Neural progenitor cell (in vitro differentiated cells): ENCODE measurements around the gene PKP3. TPM values are rescaled to one million over a fixed set of nuclear protein-coding genes. Genes with fewer than 3 reads are reported as not detected.
"Not testable (repeated sequence)": the region's sequence is repeated elsewhere in the genome, so short reads cannot be mapped to it uniquely, and the experiment has no call there.

Source experiments
- DNase-seq: peaks from one replicate; pipeline ENCODE4 v3.0.0-alpha.2; 2016; ENCODE audit warnings: low spot score
- H2AFZ ChIP-seq: fragments of 200-600 bp; sonication (generic); replicated peaks from 2 replicates; pipeline ENCODE4 v1.6.1; 2016; ENCODE audit warnings: antibody characterized with exemption
- H3F3A ChIP-seq: fragments of 200-600 bp; sonication (generic); 2 replicates; pipeline ENCODE4 v1.6.1; 2016; ENCODE audit warnings: antibody characterized with exemption, low read depth
- H3K27ac ChIP-seq: fragments of 200-600 bp; sonication (generic); 2 replicates; pipeline ENCODE4 v1.5.1; 2016; ENCODE audit warnings: mild to moderate bottlenecking
- H3K27me3 ChIP-seq: fragments of 200-600 bp; sonication (generic); 2 replicates; pipeline ENCODE4 v1.6.1; 2016; ENCODE audit warnings: mild to moderate bottlenecking, moderate library complexity
- H3K36me3 ChIP-seq: fragments of 200-600 bp; sonication (generic); 2 replicates; pipeline ENCODE4 v1.5.1; 2016
- H3K4me1 ChIP-seq: fragments of 200-600 bp; sonication (generic); 2 replicates; pipeline ENCODE4 v1.6.1; 2016; ENCODE audit warnings: mixed run types
- H3K4me2 ChIP-seq: fragments of 200-600 bp; sonication (generic); 2 replicates; pipeline ENCODE4 v1.6.1; 2016
- H3K4me3 ChIP-seq: fragments of 200-600 bp; sonication (generic); 2 replicates; pipeline ENCODE4 v1.5.1; 2016
- H3K79me2 ChIP-seq: fragments of 200-600 bp; sonication (generic); 2 replicates; pipeline ENCODE4 v1.6.1; 2016; ENCODE audit warnings: low read depth
- H3K9ac ChIP-seq: fragments of 200-600 bp; sonication (generic); 2 replicates; pipeline ENCODE4 v1.6.1; 2016
- H3K9me3 ChIP-seq: fragments of 200-600 bp; sonication (generic); 2 replicates; pipeline ENCODE4 v1.5.1; 2016; ENCODE audit warnings: low read depth
- H4K20me1 ChIP-seq: fragments of 200-600 bp; sonication (generic); 2 replicates; pipeline ENCODE4 v1.6.1; 2016; ENCODE audit warnings: low read depth
- H3K27ac Mint-ChIP-seq: 3 replicates; pipeline ENCODE4 v1.8.0; 2021; ENCODE audit warnings: mixed read lengths
- H3K27me3 Mint-ChIP-seq: 2 replicates; pipeline ENCODE4 v1.8.0; 2022; ENCODE audit warnings: low read depth, mild to moderate bottlenecking, inconsistent platforms, moderate library complexity, mixed read lengths; ENCODE audit not compliant: insufficient read depth
- H3K36me3 Mint-ChIP-seq: 3 replicates; pipeline ENCODE4 v1.8.0; 2021; ENCODE audit warnings: mixed read lengths
- H3K4me1 Mint-ChIP-seq: 3 replicates; pipeline ENCODE4 v1.8.0; 2021; ENCODE audit warnings: mixed read lengths
- H3K4me3 Mint-ChIP-seq: 3 replicates; pipeline ENCODE4 v1.8.0; 2021; ENCODE audit warnings: mild to moderate bottlenecking, moderate library complexity, mixed read lengths
- H3K9me3 Mint-ChIP-seq: 3 replicates; pipeline ENCODE4 v1.8.0; 2020; ENCODE audit warnings: mixed read lengths
- EZH2 ChIP-seq: fragments of 200-600 bp; sonication (generic); IDR thresholded peaks from 2 replicates; pipeline ENCODE4 v1.6.1; 2017; ENCODE audit warnings: antibody characterized with exemption, mild to moderate bottlenecking, moderate library complexity
- EZH2phosphoT487 ChIP-seq: fragments of 200-600 bp; sonication (generic); IDR thresholded peaks from 2 replicates; pipeline ENCODE4 v1.6.1; 2017; ENCODE audit warnings: antibody characterized with exemption
- total RNA-seq: library from RNA; depleted of rRNA; stranded (reverse); fragments of >200 nt; gene quantifications from 2 replicates; pipeline ENCODE4 v1.2.3, GENCODE V29; 2015; ENCODE audit warnings: low replicate concordance
- TF ChIP-seq, protein P1 (sequence below): fragments of 200-600 bp; sonication (generic); IDR thresholded peaks from 2 replicates; pipeline ENCODE4 v1.5.1; 2017; ENCODE audit warnings: antibody characterized with exemption, mild to moderate bottlenecking

Gene PKP3
- total RNA-seq, 1 donor from 2014 or later = 8.5 TPM

DNA sequence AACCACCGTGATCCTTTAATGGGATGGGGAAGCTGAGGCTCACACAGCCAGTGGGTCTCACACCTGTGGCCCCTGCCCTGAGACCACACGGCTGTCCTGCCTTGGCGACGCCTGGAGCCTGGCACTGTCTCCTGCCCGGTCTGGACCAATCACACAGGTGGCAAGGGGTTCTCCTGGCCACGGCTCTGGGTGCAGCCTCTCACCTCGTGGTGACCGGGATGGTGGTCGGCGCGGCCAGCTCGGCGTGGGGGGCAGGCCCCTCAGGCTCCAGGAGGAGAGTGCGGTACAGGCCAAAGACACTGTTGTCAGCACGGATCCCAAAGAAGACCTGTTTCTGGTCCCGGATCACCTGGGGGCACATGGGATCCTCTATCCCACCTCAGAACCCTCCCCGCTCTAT, 39.1 kb downstream of the PKP3 start:
- no peaks in the 10 kb centered on the region for H3K27me3 ChIP-seq
- no peaks in the 10 kb centered on the region for H4K20me1 ChIP-seq
- H2AFZ ChIP-seq = no peak overlapping the region
- no peak overlapping the region for H3K4me3 ChIP-seq
- TF ChIP-seq, protein P1, sequence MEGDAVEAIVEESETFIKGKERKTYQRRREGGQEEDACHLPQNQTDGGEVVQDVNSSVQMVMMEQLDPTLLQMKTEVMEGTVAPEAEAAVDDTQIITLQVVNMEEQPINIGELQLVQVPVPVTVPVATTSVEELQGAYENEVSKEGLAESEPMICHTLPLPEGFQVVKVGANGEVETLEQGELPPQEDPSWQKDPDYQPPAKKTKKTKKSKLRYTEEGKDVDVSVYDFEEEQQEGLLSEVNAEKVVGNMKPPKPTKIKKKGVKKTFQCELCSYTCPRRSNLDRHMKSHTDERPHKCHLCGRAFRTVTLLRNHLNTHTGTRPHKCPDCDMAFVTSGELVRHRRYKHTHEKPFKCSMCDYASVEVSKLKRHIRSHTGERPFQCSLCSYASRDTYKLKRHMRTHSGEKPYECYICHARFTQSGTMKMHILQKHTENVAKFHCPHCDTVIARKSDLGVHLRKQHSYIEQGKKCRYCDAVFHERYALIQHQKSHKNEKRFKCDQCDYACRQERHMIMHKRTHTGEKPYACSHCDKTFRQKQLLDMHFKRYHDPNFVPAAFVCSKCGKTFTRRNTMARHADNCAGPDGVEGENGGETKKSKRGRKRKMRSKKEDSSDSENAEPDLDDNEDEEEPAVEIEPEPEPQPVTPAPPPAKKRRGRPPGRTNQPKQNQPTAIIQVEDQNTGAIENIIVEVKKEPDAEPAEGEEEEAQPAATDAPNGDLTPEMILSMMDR = no peak
- TF ChIP-seq EZH2phosphoT487 = no peak
- TF ChIP-seq EZH2 = no peak
- H3K4me2 ChIP-seq = no peak overlapping the region
- no peaks in the 10 kb centered on the region for H3K36me3 ChIP-seq
- Mint-ChIP-seq H3K36me3 (no peaks in the 10 kb centered on the region), H3K27me3 (peaks cover 17% of the 10 kb centered on the region), H3K27ac (no peak overlapping the region), H3K4me1 (no peaks in the 10 kb centered on the region), H3K4me3 (no peak overlapping the region), H3K9me3 (peaks cover 10% of the 10 kb centered on the region)
- no peak overlapping the region for H3K9ac ChIP-seq
- H3K27ac ChIP-seq = no peak overlapping the region
- DNase-seq = no peak
- H3F3A ChIP-seq = no peaks in the 10 kb centered on the region
- no peaks in the 10 kb centered on the region for H3K9me3 ChIP-seq
- no peaks in the 10 kb centered on the region for H3K79me2 ChIP-seq
- no peaks in the 10 kb centered on the region for H3K4me1 ChIP-seq

DNA sequence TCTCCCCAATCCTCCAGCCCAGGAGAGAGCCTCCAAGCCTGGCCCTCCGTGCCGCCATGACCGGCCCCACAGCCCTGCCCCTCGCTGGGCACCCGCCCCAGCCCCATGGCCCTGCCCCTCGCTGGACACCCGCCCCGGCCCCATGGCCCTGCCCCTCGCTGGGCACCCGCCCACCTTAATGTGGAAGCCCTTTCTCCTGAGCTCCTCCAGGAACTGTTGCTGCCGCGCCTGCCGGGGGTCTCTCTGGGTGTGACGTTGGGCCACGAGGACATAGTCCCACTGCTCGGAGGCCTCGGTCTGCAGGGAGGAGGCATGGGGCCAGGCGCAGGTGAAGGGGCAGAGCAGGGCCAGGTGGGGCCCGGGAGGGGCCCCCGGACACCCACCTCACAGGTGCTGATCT, 39.6 kb downstream of the PKP3 start:
- H3K9me3 Mint-ChIP-seq = peaks cover 9% of the 10 kb centered on the region
- H2AFZ ChIP-seq = no peak overlapping the region
- H3K27me3 ChIP-seq = no peaks in the 10 kb centered on the region
- H3K9ac ChIP-seq = no peak overlapping the region
- H3K4me2 ChIP-seq = no peak overlapping the region
- H3K27ac ChIP-seq = no peak overlapping the region
- H3K36me3 ChIP-seq = no peaks in the 10 kb centered on the region
- H3K4me3 Mint-ChIP-seq = no peak overlapping the region
- H3K4me1 ChIP-seq = no peaks in the 10 kb centered on the region
- no peaks in the 10 kb centered on the region for H3K4me1 Mint-ChIP-seq
- TF ChIP-seq, protein P1 = no peak
- TF ChIP-seq EZH2 (no peak), EZH2phosphoT487 (no peak)
- no peak overlapping the region for H3K27ac Mint-ChIP-seq
- H3K79me2 ChIP-seq = no peaks in the 10 kb centered on the region
- H3F3A ChIP-seq = no peaks in the 10 kb centered on the region
- H3K36me3 Mint-ChIP-seq = no peaks in the 10 kb centered on the region
- H3K9me3 ChIP-seq = no peaks in the 10 kb centered on the region
- DNase-seq = no peak
- peaks cover 17% of the 10 kb centered on the region for H3K27me3 Mint-ChIP-seq
- no peaks in the 10 kb centered on the region for H4K20me1 ChIP-seq
- H3K4me3 ChIP-seq = no peak overlapping the region

DNA sequence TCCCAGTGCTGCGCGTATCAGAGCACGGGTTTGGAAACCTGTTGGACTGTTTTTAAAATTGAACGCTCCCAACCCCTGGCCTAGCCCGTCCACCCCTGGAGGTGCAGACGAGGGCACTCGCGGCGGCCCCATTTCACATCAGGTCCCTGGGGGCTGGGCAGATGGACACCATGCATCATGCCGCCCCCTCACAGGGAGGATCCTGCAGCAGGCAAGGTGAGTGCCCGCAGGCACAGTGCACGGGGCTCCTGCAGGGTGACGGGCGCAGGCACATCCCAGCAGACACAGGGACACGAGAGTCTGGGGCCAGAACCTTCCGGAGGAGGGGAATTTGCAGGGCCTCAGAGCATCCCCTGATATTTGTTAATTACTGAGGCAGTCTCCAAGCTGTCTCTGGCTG, 40.5 kb downstream of the PKP3 start:
- H3K9me3 Mint-ChIP-seq = peaks cover 8% of the 10 kb centered on the region
- Histone ChIP-seq H3F3A (no peaks in the 10 kb centered on the region), H3K4me1 (no peaks in the 10 kb centered on the region), H4K20me1 (no peaks in the 10 kb centered on the region), H3K79me2 (no peaks in the 10 kb centered on the region), H3K4me2 (no peak overlapping the region), H3K27ac (no peak overlapping the region), H3K27me3 (no peaks in the 10 kb centered on the region), H3K9ac (no peak overlapping the region), H3K9me3 (no peaks in the 10 kb centered on the region), H3K36me3 (no peaks in the 10 kb centered on the region), H2AFZ (no peak overlapping the region), H3K4me3 (no peak overlapping the region)
- no peaks in the 10 kb centered on the region for H3K4me1 Mint-ChIP-seq
- H3K36me3 Mint-ChIP-seq = no peaks in the 10 kb centered on the region
- TF ChIP-seq EZH2 (no peak), EZH2phosphoT487 (no peak)
- TF ChIP-seq, protein P1 = no peak
- no peak overlapping the region for H3K4me3 Mint-ChIP-seq
- DNase-seq = no peak
- H3K27ac Mint-ChIP-seq = no peak overlapping the region
- H3K27me3 Mint-ChIP-seq = peaks cover 15% of the 10 kb centered on the region

DNA sequence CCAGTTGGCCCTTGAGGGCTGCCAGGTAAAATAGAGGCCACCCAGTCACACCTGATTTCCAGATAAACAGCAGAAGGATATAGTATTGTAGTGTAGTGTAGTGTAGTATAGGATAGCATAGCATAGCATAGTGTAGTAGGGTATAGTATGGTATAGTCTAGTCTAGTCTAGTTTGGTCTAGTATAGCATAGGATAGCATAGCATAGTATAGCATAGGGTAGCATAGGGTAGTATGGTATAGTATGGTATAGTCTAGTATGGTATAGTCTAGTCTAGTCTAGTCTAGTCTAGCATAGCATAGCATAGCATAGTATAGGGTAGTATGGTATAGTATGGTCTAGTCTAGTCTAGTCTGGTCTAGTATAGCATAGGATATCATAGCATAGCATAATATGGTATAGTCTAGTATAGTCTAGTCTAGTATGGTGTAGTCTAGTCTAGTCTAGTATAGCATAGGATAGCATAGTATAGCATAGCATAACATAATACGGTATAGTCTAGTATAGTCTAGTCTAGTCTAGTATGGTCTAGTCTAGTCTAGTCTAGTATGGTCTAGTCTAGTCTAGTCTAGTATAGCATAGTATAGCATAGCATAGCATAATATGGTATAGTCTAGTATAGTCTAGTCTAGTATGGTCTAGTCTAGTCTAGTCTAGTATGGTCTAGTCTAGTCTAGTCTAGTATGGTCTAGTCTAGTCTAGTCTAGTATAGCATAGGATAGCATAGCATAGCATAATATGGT, 41.2 kb downstream of the PKP3 start:
- H3K4me1 Mint-ChIP-seq, H3K79me2 ChIP-seq, DNase-seq, H3K4me3 ChIP-seq, H3K4me3 Mint-ChIP-seq, H3K36me3 ChIP-seq, H3K4me1 ChIP-seq, H3K27me3 ChIP-seq, H4K20me1 ChIP-seq, H3K4me2 ChIP-seq, H3K9me3 ChIP-seq, H3K9ac ChIP-seq, H3K27ac ChIP-seq, H3K27ac Mint-ChIP-seq, H3K9me3 Mint-ChIP-seq, H3K36me3 Mint-ChIP-seq, H2AFZ ChIP-seq, H3F3A ChIP-seq: not testable (repeated sequence)
- peaks cover 13% of the 10 kb centered on the region for H3K27me3 Mint-ChIP-seq
